ENCODE data around the gene RTN4RL2. TPM values are rescaled to one million over a fixed set of nuclear protein-coding genes. Genes with fewer than 3 reads are reported as not detected.

RTN4RL2 gene
- 0.46 TPM for total RNA-seq

DNA sequence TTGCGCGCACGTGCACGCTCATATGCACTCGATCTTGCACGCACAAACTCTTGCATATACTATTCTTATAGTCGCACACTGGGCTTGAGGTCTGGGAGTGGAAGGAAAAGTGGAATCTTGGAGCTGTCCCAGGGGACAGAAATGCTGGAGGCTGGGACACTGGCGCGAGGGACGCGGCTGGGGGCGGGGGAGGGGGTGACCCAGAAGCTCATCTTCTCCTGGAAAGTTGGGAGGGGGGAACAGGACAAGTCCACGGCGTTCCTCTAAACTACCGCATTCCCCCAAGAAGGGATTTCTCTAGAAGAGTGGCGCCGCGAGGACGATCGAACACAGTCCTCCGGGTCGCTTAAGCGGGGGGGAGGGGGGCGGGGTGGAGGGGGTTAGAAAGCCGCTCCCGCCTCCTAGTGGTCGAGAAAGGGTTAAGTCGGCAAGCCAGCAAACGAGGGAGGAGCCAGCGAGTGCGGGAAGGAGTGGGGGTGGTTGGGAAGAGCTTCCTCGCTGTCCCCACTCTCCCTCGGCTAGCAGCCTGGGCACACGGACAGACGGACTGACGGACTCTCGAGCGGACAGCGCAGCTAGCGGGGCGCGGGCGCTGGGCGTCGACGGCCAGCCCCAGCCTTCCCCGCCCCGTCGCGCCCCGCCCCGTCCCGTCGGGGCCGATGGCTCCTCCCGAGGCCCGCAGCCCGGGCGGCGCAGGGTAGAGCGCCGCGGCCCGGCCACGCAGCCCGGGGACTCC is at the start of gene RTN4RL2:
Gene RTN4RL2, plus strand, starts transcription at position 507 of the 736 bp plus-strand sequence. CDS start 338 bp downstream, outside the sequence.

DNA sequence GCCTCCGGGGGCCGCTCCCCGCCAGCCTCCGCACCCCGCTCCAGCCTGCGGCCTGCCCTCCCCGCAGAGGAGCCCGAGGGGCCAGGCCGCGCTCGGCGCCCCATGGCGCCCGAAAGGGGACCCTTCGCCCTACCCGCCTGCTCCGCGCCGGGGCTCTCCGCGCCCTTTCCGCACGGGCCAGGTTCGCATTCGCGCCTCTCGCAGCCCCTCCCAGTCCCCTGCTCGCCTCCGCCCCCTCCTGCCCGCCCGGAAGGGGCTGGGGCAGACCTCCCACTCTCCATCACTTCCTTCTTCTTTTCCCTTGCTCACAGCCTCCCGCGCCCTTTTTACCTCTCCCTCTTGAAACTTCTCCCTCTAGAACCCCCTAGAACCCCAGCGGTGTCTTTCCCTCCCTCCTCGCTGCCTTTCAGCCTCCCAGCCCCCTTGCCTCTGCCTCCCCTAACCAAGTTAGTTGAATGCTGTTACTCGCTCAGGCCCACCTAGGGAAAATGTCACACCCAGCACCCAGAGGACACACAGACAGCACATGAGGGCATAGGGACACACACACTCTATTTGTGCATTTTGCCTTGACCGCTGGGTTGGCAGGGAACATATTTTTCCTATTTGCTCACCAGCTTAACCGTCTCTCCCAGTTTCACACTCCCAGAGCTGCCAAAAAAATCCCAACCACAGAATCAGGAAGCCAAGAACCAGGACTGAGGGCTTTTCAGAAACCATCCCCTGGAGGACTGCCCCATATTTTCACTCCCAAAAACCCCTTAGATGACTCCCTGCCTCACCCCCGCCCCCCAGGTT is 33.2 kb upstream of the RTN4RL2 start, which contains the start of gene SLC43A3:
Gene SLC43A3, minus strand, starts transcription at position 193 of the 798 bp plus-strand sequence. CDS start 949 bp downstream, outside the sequence.

DNA sequence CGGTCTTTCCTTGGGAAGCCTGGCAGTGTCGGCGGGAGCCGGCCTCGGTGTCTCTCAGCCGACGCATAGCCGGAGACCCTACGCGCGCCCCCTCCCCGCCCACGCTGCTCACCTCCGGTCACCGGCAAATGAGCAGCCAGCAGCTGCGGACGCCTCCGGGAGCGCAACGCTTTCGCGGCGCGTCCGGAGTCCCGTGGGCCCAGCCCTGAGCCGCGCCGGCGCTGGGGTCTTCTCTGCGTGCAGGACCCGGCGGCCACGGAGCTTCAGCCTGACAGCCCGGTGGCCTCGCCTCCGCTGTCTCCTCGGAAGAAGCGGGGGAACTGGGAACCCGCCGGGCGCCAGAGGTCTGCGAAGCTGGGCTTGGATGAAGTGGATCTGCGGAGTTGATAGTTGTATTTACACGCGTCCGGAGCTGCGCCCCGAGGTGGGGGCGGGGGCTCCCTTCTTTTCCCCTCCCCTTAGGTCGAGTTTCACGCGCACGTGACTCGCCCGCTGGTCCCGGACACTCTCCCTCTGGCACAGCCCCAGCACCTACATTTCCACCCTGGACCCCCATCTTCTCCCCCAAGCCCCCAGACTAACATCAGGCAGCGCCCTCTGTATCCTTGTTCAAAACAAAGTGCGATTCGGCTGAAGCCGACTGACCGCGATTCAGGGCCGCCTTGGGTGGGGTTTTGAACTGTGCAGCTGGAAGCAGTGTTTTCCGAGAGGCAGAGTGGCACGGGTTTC is 55.2 kb downstream of the RTN4RL2 start, which contains the start of gene SLC43A1:
Gene SLC43A1, minus strand, starts transcription at position 371 of the 729 bp plus-strand sequence. CDS start 1,591 bp downstream, outside the sequence.

Small RNAs within 50 kb of the gene (small RNA-seq; reads per million reads assigned to genes)
- gene RNA5SP341 = not detected

Other genes with a start within 250 kb of the RTN4RL2 start
- gene APLNR, start 223.3 kb upstream of the RTN4RL2 start, total RNA-seq = 25.1 TPM
- gene TNKS1BP1, start 135.6 kb upstream of the RTN4RL2 start, total RNA-seq = 22.8 TPM
- 52.8 TPM for gene SSRP1, start 124.6 kb upstream of the RTN4RL2 start, total RNA-seq
- gene P2RX3, start 122.2 kb upstream of the RTN4RL2 start, total RNA-seq = 0.23 TPM
- not detected for gene PRG3, start 79.4 kb upstream of the RTN4RL2 start, total RNA-seq
- gene PRG2, start 69.9 kb upstream of the RTN4RL2 start, total RNA-seq = 0.46 TPM
- 8.8 TPM for gene SLC43A3, start 33.4 kb upstream of the RTN4RL2 start, total RNA-seq
- 2.1 TPM for gene SLC43A1, start 55.2 kb downstream of the RTN4RL2 start, total RNA-seq
- 23.3 TPM for gene TIMM10, start 70.2 kb downstream of the RTN4RL2 start, total RNA-seq
- not detected for gene SMTNL1, start 77.1 kb downstream of the RTN4RL2 start, total RNA-seq
- 51.4 TPM for gene UBE2L6, start 107.1 kb downstream of the RTN4RL2 start, total RNA-seq
- 9.5 TPM for gene SERPING1, start 137.2 kb downstream of the RTN4RL2 start, total RNA-seq
- gene YPEL4, start 189.4 kb downstream of the RTN4RL2 start, total RNA-seq = 2.5 TPM
- 14.3 TPM for gene CLP1, start 197.2 kb downstream of the RTN4RL2 start, total RNA-seq
- 25.8 TPM for gene ZDHHC5, start 207.6 kb downstream of the RTN4RL2 start, total RNA-seq

All from diencephalon (tissue), 1 donor.